Measurements from ENCODE around the gene EXOC6B.

The EXOC6B gene

GRCh38 chr2:72562451-72563153 is 263.2 kb downstream of the EXOC6B start:
- TF ChIP-seq GLIS3 (CRISPR knock-in tag; IDR thresholded peaks at IDR 0.05) (peak; percentile 86), SNAI2 (CRISPR knock-in tag; IDR thresholded peaks at IDR 0.05) (0 out of 2 replicates have a peak, but pooled peaks have one; percentile 53), ZFP30 (CRISPR knock-in tag; IDR thresholded peaks at IDR 0.05) (no peak), ZNF8 (CRISPR knock-in tag; IDR thresholded peaks at IDR 0.05) (peak; percentile 18; the same call in 1 of the 2 replicates), ARNTL (CRISPR knock-in tag; IDR thresholded peaks at IDR 0.05; ENCODE audit: borderline replicate concordance, low read depth) (no peak), PATZ1 (CRISPR knock-in tag; IDR thresholded peaks at IDR 0.05; ENCODE audit: borderline replicate concordance) (peak; percentile 65), ZFP3 (CRISPR knock-in tag; IDR thresholded peaks at IDR 0.05) (0 out of 2 replicates have a peak, but pooled peaks have one; percentile 24), ZNF565 (CRISPR knock-in tag; conservative IDR thresholded peaks at IDR 0.05; ENCODE audit: low read depth) (no peak), TCF4 (CRISPR knock-in tag; IDR thresholded peaks at IDR 0.05; ENCODE audit: borderline replicate concordance) (peak; percentile 90), TOX (CRISPR knock-in tag; IDR thresholded peaks at IDR 0.05; ENCODE audit: borderline replicate concordance) (no peak), ISL1 (CRISPR knock-in tag; IDR thresholded peaks at IDR 0.05) (peak; percentile 97), RARB (CRISPR knock-in tag; IDR thresholded peaks at IDR 0.05) (no peak), ZC3H10 (CRISPR knock-in tag; IDR thresholded peaks at IDR 0.05) (no peak), ESRRG (CRISPR knock-in tag; IDR thresholded peaks at IDR 0.05) (peak; percentile 46; the same call in 1 of the 2 replicates), BACH2 (CRISPR knock-in tag; IDR thresholded peaks at IDR 0.05; ENCODE audit: borderline replicate concordance) (no peak), OSR1 (CRISPR knock-in tag; IDR thresholded peaks at IDR 0.05) (no peak), TSHZ2 (CRISPR knock-in tag; IDR thresholded peaks at IDR 0.05) (peak; percentile 99), ZNF70 (CRISPR knock-in tag; IDR thresholded peaks at IDR 0.05) (no peak; the same call in none of the 2 replicates), CSDC2 (CRISPR knock-in tag; IDR thresholded peaks at IDR 0.05) (peak; percentile 77), POU6F1 (CRISPR knock-in tag; IDR thresholded peaks at IDR 0.05; ENCODE audit: borderline replicate concordance, low read depth) (no peak), PPARA (CRISPR knock-in tag; IDR thresholded peaks at IDR 0.05; ENCODE audit: borderline replicate concordance) (no peak)
- TF ChIP-seq, protein P1, sequence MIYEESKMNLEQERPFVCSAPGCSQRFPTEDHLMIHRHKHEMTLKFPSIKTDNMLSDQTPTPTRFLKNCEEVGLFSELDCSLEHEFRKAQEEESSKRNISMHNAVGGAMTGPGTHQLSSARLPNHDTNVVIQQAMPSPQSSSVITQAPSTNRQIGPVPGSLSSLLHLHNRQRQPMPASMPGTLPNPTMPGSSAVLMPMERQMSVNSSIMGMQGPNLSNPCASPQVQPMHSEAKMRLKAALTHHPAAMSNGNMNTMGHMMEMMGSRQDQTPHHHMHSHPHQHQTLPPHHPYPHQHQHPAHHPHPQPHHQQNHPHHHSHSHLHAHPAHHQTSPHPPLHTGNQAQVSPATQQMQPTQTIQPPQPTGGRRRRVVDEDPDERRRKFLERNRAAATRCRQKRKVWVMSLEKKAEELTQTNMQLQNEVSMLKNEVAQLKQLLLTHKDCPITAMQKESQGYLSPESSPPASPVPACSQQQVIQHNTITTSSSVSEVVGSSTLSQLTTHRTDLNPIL (CRISPR knock-in tag; IDR thresholded peaks at IDR 0.05; ENCODE audit: low read depth): peak; percentile 85
- TF ChIP-seq, protein P2, sequence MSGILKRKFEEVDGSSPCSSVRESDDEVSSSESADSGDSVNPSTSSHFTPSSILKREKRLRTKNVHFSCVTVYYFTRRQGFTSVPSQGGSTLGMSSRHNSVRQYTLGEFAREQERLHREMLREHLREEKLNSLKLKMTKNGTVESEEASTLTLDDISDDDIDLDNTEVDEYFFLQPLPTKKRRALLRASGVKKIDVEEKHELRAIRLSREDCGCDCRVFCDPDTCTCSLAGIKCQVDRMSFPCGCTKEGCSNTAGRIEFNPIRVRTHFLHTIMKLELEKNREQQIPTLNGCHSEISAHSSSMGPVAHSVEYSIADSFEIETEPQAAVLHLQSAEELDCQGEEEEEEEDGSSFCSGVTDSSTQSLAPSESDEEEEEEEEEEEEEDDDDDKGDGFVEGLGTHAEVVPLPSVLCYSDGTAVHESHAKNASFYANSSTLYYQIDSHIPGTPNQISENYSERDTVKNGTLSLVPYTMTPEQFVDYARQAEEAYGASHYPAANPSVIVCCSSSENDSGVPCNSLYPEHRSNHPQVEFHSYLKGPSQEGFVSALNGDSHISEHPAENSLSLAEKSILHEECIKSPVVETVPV (CRISPR knock-in tag; IDR thresholded peaks at IDR 0.05): no peak; the same call in 1 of the 2 replicates
- ATAC-seq: peak; percentile 51

Data from SK-N-SH treated with all-trans-retinoic acid at 6 μM for 48 hours (cell line).